Stimulated activated CD4-positive, alpha-beta T cell treated with anti-CD3 and anti-CD28 coated beads, TNF-alpha, amount 100 ng/mL, for 48 hours (primary cell): Measurements from ENCODE around the gene NME4.
A peak's percentile ranks its signal among the peaks of the same experiment; 100 is the strongest.
"Not testable (repeated sequence)": the region's sequence is repeated elsewhere in the genome, so short reads cannot be mapped to it uniquely, and the experiment has no call there.

ENCODE experiments used
- DNase-seq, 3 donors: peaks; one replicate each; pipeline ENCODE4 v3.0.0-alpha.2; 2020; ENCODE audit warnings: low read depth in 3 of 3

NME4 gene

DNA sequence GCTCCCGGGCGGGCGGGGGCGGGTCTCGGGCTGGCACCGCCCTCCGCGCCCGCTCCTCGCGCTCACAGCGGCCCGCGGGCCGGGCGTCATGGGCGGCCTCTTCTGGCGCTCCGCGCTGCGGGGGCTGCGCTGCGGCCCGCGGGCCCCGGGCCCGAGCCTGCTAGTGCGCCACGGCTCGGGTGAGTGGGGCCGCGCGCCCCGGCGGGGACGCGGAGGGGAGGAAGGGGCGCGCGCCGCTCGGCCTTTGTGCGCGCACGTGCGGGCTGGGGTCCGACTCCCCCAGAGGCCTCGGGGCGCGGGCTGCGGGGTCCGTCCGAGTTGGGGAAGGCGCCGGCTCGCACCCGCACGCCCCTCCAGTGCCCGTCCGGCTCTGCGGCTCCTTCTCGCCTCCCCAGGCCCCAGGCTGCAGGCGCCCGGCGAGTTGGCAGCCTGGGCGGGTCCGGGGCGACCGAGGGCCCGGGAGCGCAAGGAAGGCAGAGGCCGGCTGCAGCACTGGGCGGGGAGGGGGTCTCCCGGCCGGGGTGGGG, at the start of gene NME4:
TSS of gene NME4 (plus strand) at position 65 of the 527 bp plus-strand sequence. CDS start at position 89, 24 bp downstream.
- no peak for DNase-seq

DNA sequence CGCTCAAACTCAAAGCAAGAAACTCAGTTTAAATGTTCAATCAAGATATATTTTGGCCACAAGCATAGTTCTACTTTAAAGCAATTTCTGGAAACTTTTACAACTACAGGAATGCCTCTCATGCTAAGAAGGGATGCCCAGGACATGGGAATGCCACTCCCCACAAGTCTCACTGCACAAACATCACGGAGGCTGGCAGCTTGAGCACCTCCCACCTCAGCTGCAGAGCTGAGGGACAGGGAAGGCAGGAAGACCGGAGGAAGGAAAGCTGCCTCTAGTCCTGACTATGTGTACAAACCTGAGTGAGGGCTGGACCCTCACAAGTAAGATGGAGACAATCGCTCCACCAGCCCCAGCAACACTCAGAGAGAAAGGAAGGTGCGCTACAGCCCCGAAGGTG, 49.8 kb upstream of the NME4 start:
- DNase-seq: no peak

DNA sequence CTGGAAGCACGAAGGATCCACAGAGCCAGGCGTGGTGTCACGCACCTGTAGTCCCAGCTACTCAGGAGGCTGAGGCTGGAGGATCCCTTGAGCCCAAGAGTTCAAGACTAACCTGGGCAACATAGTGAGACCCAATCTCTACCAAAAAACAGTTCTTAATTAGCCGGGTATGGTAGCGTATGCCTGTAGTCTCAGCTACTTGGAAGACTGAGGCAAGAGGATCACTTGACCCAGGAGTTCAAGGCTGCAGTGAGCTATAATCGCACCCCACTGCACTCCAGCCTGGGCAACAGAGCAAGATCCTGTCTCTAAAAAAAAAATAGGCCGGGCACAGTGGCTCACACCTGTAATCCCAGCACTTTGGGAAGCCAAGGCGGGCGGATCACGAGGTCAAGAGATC, 48.5 kb upstream of the NME4 start:
- DNase-seq: not testable (repeated sequence)

DNA sequence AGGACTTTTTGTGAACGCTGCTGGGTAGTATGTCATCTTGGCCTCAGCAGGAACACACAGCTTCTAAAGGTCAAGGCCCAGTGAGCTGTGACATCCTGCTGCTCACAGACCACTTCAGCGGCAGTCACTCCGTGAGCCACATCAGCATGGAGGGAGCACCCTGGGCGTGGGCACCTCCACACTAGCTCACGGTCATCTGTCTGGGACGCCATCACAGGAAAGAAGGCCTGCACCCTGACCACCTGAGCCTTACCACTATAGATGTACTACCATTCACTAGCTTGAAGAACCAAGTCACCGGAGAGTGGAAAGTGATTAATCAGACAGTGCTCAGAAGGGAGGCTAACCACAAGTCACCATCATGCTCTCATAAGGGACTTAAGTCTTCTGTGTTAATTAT, 47.8 kb upstream of the NME4 start:
- DNase-seq: no peak

DNA sequence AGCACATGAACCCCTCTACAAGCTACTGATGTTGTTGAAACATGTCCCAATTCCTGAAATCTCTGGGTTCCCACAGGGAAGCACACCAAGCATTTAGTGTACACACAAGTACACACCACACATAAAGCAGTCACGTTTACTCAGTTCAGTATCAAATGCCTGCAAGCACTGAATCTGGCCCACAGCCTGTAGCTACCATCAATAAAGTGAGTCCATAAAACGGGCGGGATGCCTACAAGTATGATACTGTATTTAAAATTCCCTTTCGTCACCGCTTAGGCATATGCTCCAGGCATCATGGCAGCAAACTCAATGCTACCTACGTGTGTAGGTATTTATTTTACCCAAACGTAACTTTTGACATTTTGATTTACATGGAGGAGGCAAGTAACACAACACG, 46.8 kb upstream of the NME4 start:
- no peak for DNase-seq

GRCh38 chr16:351804-352520, 45.0 kb upstream of the NME4 start:
- DNase-seq: no peak

GRCh38 chr16:352547-353403, 44.2 kb upstream of the NME4 start, which contains the start of gene AXIN1:
Gene AXIN1 (minus strand): TSS chr16:352723. CDS start chr16:347025, 5,698 bp downstream.
- peak; percentile 100 for DNase-seq

GRCh38 chr16:353404-354290, 43.4 kb upstream of the NME4 start:
- DNase-seq: no peak

- DNase-seq: no peak
Measured at GRCh38 chr16:354291-354881, 42.6 kb upstream of the NME4 start.

- DNase-seq: no peak
Measured at GRCh38 chr16:354971-355461, 42.0 kb upstream of the NME4 start.

- DNase-seq: no peak
Measured at GRCh38 chr16:356741-357140, 40.3 kb upstream of the NME4 start.

GRCh38 chr16:359067-359763, 37.8 kb upstream of the NME4 start:
- DNase-seq: no peak

DNA sequence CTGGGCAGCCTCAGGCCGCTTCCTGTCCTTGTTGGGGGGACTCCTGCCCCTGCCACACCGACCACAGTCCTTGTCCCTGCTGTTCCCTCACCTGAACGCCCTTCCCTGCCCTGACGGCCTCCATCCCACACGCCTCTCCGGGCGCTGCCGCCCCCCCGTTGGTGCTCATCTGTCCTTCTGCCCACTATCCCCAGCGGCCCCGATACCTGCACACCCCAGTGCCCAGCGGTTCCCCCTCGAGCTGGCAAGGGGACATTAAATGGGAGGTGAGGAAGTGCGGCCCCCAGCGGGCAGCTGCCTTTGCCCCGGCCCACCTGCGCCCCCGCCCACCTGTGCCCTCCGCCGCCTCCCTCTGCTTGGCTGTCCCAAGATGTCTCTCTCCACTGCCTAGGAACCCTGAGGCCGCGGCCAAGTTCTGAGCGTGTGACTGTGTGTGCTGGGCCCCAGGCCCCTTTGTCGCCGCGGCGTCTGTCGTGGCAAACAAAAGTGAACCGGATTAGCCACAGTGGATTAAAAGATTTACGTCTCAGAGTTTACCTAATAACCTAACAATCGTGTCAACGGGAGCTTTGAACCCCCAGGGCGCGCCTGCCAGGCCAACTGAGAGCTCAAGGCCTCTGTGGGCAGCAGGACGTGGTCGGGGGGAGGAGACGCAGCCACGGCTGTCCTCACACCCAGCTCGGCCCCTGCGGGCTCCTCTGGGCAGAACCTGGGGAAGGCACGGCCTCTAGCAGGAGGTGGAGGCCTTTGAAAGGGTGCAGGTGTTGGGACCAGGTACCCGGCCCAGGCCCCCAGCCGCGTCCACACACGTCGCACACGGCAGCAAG, 36.9 kb upstream of the NME4 start:
- DNase-seq: no peak

DNA sequence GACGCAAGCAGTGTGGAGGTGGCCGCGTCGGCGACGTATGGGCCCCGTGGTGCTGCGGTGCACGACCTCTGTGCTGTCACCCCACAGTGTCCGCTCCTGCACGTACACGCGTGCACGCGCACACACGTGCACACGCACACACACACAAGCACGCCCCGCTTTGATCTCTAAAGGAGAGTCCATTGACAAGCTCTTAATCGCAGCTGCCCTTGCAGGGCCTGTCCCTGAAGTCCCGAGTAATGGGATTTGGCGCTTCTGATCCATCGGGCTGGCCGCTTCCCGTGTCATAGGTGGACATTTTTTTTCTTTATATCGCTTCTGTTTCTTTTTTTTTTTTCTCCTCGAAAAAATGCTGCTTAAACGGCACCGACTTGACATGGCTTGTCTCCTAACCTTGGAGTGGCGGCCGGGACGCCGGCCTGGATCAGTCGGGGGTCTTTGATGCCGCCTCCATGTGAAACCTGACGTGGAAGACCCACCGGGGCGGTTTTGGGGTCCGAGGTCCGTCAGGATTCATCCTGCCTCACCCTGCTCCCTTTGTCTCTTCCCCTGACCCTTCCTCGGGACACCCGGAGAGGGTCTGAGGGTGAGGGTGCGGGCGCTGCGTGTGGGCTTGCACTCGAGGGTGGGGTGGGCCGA, 36.2 kb upstream of the NME4 start:
- DNase-seq: no peak

GRCh38 chr16:361341-361871, 35.6 kb upstream of the NME4 start:
- DNase-seq: no peak

DNA sequence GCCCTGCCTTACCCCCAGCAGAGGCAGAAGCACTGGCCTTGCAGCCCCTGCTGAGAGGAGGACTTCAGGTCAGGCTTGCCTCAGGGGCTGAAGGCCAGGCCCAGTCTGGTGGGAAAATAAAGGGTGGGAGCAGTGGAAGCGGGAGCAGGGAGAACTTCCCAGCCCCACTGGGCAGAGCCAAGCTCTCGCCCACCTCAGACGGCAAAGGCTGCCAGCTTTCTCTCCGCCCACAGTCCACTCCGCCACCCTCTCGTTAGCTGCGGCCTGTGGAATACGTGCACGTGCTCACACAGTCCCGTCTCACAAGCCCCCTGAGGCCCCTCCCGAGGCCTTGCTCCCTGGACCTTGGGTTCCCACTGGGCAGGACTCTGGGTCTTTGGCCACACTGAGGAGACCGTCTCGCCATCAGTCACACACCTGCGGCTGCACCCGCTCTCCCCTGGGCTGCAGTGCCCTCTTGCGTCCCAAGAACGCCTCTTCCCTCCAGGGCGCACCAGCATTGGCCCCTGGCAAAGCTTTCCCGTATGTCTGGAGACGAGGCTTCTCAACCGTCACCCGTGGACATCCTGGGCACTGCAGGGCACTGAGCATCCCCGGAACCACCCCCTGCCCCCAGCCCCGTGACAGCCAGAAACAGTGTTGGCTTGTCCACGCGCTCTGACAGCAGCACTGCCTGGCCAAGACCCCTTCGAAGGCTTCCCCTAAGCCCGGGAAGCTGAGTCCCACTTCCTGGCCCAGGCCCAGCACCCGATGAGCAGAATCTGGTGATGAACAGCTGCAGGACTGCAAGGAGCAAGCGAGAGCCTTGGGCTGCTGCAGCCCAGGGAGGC, 34.9 kb upstream of the NME4 start:
- DNase-seq: peak; percentile 52 to 68 (median 65)

DNA sequence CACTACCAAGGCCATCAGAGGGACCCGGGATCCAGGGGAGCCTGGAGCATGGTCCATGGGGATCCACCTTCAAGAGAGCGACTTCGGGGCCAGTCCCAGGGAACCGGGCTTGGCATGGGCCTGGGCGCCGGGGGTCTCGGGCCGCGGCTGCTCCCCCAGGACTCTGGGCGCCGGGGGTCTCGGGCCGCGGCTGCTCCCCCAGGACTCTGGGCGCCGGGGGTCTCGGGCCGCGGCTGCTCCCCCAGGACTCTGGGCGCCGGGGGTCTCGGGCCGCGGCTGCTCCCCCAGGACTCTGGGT, 34.3 kb upstream of the NME4 start:
- DNase-seq: not testable (repeated sequence)

- DNase-seq: no peak
Measured at GRCh38 chr16:363110-363765, 33.8 kb upstream of the NME4 start.
